Gastrocnemius medialis (tissue), 4 donors: ENCODE data around the gene WDR37.

Experiments
- POLR2A ChIP-seq, 2 donors: fragments of 450-650 bp; IDR thresholded peaks; one replicate each; pipeline ENCODE4 v1.6.1; 2017; ENCODE audit warnings: antibody characterized with exemption in 2 of 2, mild to moderate bottlenecking in 2 of 2, moderate library complexity in 2 of 2
- TF ChIP-seq, protein P1 (sequence below), 5 experiments: fragments of 450-650 bp in 3 of 5; fragments of 200-600 bp in 2 of 5; sonication (generic) in 2 of 5; IDR thresholded peaks in 4 of 5; conservative IDR thresholded peaks in 1 of 5; 1 replicate in 4 of 5; 2 replicates in 1 of 5; pipeline ENCODE4 v1.5.1; 2016 to 2019; ENCODE audit warnings: antibody characterized with exemption in 5 of 5, mild to moderate bottlenecking in 3 of 5, moderate library complexity in 3 of 5

DNA sequence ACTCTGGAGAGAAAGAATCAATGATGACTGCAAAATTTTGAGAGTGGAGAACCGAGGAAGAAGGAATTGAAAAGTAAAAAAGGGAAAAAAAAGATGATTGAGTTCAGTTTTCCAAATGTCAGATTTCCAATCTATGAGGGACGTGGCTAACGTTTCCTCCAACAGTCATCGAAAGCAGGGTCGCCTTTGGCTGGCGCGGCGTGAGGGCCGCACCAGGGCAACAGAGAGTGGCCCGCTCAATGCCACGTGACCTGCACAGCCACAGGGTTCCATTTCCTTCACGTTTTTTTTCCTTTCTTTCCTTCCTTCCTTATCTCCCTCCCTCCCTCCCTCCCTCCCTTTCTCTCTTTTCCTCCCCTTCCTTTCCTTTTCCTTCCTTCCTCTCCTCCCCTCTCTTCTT lies 101.9 kb downstream of the WDR37 start:
- no peak for TF ChIP-seq POLR2A (IDR thresholded peaks at IDR 0.05)
- TF ChIP-seq, protein P1, sequence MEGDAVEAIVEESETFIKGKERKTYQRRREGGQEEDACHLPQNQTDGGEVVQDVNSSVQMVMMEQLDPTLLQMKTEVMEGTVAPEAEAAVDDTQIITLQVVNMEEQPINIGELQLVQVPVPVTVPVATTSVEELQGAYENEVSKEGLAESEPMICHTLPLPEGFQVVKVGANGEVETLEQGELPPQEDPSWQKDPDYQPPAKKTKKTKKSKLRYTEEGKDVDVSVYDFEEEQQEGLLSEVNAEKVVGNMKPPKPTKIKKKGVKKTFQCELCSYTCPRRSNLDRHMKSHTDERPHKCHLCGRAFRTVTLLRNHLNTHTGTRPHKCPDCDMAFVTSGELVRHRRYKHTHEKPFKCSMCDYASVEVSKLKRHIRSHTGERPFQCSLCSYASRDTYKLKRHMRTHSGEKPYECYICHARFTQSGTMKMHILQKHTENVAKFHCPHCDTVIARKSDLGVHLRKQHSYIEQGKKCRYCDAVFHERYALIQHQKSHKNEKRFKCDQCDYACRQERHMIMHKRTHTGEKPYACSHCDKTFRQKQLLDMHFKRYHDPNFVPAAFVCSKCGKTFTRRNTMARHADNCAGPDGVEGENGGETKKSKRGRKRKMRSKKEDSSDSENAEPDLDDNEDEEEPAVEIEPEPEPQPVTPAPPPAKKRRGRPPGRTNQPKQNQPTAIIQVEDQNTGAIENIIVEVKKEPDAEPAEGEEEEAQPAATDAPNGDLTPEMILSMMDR (IDR thresholded peaks at IDR 0.05 in 4 of 5, conservative IDR thresholded peaks at IDR 0.05 in 1 of 5), result no peak
